IPS-NIHi7 (cell line): ENCODE data around the gene FADS1.

Experiments used
- DNase-seq: peaks from one replicate; pipeline ENCODE4 v3.0.0; 2012; ENCODE audit warnings: mixed read lengths; ENCODE audit errors: extremely low spot score

FADS1 gene

DNA sequence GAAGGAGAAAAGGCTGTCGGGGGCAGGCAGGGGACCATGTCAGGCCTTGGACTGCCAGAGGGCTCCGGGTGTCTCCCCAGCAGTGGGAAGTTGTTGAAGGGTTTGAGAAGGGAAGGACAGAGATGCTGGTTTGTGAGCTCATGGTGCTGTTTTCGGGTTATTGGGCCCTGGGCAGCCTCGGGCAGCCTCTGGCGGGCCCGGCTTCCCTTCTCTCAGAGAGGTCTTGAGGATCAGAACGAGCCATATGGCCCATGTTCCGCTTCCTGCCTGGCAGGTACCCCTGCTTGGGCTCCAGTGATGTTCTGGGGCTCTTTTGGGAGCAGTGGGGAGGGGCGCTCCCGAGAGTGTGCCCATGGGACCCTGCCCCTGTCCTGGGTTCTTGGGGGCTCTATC, 54.6 kb downstream of the FADS1 start:
- DNase-seq, result no peak

DNA sequence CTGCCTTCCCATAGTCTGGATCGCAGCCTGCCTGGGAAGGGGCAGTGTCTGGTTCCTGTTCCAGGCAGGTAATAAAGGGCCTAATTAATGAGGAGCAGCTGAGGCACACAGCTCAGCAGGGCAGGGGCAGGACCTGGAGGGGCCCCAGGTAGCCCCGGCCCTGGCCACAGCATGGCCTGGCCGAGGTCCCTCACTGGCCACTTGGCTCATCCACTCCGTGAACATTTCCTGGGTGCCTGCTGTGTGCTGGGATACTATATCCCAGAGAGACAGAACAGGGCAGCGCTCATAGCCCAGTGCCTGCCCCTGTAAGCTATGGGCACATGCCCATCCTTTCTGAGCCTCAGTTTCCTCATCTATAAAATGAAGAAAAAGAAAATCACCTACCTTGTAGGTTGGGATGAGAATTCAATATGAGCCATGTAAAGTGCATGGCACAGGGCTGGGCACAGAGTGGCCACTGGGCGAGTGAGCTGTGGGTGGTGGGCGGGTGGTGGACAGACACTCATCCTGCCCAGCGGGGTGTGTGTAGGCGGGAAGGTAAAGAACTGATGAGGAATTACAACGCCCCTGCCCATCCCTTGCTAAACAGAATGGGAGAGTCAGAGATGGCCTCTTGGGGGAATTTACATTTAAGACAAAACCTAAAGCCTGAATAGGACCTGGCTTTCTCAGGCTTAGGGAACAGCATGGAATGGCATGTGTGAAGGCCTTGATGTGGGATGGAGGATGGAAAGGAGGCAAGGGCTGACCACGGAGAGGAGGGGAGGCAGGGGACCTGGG, 55.2 kb downstream of the FADS1 start:
- DNase-seq, result no peak

- DNase-seq, result no peak
Observed at GRCh38 chr11:61760946-61761345, 55.9 kb downstream of the FADS1 start.

DNA sequence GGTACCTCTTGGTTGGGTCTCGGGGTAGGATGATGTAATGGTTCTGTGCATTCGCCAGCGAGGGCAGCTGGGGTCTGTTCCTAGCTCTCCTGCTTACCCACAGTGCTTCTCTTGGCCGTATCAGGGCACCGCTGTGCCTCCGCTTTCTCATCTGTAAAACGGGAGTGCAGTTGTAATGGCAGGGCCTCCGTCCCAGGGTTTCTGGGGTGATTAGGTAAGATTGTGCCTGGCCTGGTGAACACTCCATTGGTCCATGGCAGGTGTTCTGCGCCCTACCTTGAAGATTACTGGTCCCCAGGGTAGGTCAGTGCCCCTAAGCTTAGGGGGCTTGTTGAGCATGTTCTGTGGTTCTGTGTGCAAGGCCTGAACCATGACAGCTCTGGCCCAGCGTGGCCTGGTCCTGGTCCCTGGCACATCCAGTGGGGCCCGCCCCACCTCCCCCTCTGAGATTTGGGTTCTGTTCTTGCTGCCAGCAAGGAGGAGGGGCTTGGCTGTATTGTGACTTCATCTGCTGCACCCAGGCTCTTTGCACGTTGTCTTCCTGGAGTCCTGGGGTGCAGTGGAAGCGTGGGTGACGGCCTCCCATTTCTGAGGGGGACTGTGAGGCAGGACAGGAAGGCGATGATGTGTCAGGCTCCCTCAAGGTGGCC, 59.5 kb downstream of the FADS1 start:
- no peak for DNase-seq

DNA sequence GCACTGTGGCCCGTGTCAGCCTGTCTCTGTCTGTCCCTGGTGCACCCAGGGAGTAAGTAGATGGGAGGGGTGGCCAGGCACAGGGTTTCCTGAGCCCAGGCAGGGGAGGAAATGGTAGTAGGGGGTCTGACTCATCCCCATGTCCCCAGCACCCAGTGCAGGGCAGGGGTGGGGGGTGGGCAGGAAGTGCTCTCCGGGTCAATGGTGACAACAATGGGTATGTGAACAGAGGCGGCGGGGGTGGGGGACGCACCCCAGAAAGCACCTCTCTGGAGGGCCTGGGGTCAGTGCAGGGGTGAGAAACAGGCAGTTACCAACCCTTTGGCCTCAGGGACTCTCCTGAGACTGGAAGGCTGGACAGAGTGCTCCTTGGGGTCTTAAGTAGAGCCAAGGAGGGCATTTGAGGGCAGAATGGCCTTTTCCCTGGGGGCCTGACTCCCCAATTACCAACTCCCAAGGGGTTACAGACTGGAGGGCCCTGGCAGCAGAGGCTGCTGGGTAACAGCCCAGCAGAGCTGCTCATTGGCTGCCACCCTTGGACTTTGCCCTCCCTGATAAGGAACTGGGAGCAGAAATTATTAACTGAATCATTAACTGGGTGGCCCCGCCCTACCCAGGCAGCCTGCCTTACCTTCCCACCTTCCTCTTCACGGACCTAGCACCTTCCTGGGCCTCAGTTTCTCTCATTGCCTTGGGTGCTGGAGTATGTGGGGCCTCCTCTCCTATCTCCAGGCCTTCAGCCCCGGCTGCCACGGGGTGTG, 60.2 kb downstream of the FADS1 start:
- DNase-seq, result peak; percentile 40

DNA sequence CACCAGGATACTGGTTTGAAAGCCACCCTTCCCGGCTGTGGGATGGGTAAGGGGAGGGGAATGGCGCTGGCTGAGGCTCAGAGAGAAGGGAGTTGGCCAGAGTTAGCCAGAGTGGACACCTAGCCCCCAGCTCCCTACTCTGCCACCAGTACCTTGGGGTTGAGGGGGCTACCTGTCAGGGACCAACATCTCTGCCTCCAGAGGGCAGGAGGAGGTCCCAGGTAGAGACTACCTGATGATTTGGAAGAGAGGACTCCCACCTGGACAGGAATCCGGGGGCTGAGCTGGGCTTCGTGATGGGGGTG, 60.7 kb downstream of the FADS1 start:
- DNase-seq, result no peak

DNA sequence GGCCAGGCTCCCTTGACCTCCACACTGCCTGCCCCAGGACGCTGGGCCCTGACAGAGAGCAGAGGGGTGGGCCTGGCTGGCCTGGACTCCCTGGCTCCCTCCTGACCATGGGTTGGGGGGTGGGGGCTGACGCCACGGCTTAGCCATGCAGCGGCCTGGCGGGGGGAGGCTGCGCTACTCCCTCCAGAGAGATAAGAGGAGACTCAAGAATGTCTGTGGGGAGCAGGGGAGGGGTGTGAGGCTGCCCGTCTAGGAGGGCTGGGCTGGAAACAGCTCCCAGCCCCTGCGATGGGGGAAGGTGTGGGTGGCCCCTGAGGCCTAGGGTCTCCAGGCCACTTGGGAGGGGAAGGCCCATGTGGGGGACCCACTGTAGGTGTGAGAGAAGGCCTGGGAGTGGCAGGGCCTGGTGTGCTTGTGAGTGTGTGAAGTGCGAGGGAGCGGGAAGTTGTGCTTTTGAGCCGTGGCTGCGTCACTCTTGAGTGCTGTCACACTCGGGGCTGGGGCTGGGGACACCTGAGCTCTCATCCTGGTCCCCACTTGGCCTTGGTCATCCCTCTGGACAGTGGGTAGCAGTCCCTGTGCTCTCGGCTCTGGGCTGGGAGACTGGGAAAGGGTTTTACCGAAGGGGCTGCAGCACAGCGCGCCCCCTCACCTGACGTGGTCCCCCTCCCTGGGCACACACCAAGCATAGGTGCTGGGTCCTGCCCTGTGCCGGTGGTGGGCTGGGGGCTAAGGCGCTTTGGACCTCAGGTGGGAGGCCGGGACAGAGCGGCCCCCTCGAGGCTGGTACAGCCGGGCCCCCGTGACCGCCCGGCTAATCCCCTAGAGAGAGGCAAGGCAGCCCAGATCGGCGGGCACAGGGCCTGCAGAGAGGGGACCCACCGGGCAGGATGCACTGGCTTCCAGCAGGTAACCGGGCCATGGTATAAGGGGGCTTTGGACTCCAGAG, 62.0 kb downstream of the FADS1 start:
- peak; percentile 38 for DNase-seq

- DNase-seq, result no peak
Observed at GRCh38 chr11:61753672-61754071, 63.1 kb downstream of the FADS1 start.

DNA sequence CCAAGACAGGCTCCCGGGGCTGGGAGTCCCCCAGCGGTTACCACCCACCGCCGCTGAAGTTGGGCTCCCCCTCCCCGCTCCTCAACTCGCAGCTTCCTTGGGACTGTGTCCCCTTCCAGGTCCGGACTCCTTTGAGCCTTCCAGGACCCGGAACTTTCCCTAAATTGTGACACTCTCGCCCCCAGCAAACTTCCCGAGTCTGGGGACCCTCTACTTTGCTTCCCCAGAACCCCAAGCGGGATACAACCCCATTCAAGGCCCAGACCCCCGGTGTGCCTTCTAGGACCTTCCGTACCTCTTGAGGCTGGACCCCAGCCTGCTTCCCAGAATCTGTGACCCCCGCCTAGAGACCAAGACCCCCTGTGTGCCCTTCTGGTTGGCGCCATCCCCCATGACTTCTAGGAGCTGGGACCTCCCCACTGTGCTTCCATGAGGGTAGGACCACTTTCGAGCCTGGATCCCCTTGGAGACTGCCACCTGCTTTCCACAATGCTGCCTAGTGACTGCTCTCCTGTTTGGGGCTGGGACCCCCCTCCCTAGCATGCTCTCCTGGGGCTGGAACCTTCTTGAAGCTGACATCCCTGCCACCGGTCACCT, 63.8 kb downstream of the FADS1 start:
- no peak for DNase-seq

GRCh38 chr11:61752117-61752924, 64.5 kb downstream of the FADS1 start, which contains the start of gene MYRF:
MYRF (plus strand) TSS chr11:61752636; CDS start chr11:61752745, 109 bp downstream.
- peak; percentile 78 for DNase-seq

- DNase-seq, result no peak
Observed at GRCh38 chr11:61751384-61751783, 65.4 kb downstream of the FADS1 start.

- DNase-seq, result no peak
Observed at GRCh38 chr11:61750631-61751273, 66.1 kb downstream of the FADS1 start.
